ENCODE data around the gene GRIP2. TPM values are rescaled to one million over a fixed set of nuclear protein-coding genes. Genes with fewer than 3 reads are reported as not detected.

GRIP2 gene
- total and polyA plus RNA-seq, 2 of the 4 experiments (the other 2 are of a cell fraction) = 0.05 TPM; not detected in 1

GRCh38 chr3:14524920-14525660 is 15.1 kb downstream of the GRIP2 start:
- WGBS, 2 experiments (ENCODE audit: extremely low coverage in 2 of 2, insufficient read length in 1 of 2) = 61% methylated on average over 3 of the region's 9 CpGs; no CpG with 5 or more reads in 1 of the 2 experiments
- Histone ChIP-seq H3K23ac (ENCODE audit: low read depth, low read length) (no peak overlapping the region), H2AK9ac (replicated peaks; ENCODE audit: low read depth, low read length, poor library complexity) (no peak overlapping the region), H2AK5ac (ENCODE audit: low read depth, low read length) (no peak overlapping the region), H3K9ac (ENCODE audit: low read depth, low read length) (no peak overlapping the region), H3K4ac (ENCODE audit: low read depth, low read length) (no peak overlapping the region), H3K27me3 (ENCODE audit: control insufficient read depth, insufficient read depth, low read length) (peaks cover 16% of the 10 kb centered on the region), H3K14ac (replicated peaks; ENCODE audit: low read depth, low read length) (no peak overlapping the region), H2BK15ac (ENCODE audit: low read depth, low read length) (no peak overlapping the region), H3K79me1 (ENCODE audit: low read depth in 1 of 2, low read length in 2 of 2) (no peaks in the 10 kb centered on the region), H4K8ac (ENCODE audit: low read depth in 2 of 2, low read length in 2 of 2) (no peak overlapping the region), H3K56ac (ENCODE audit: extremely low read depth, insufficient read depth, low read length) (no peak overlapping the region), H3K36me3 (ENCODE audit: control insufficient read depth, insufficient read depth, low read length) (no peaks in the 10 kb centered on the region), H4K20me1 (ENCODE audit: insufficient read depth, low read length) (no peaks in the 10 kb centered on the region), H3K27ac (ENCODE audit: insufficient read depth, low read length) (no peak overlapping the region), H3K9me1 (ENCODE audit: insufficient read depth, low read length) (no peaks in the 10 kb centered on the region), H2BK20ac (ENCODE audit: low read depth, low read length) (no peak overlapping the region), H3K18ac (ENCODE audit: low read depth, low read length) (no peak overlapping the region), H3K9me3 (ENCODE audit: control insufficient read depth, insufficient read depth, low read length) (no peaks in the 10 kb centered on the region), H4K5ac (ENCODE audit: low read depth, low read length) (no peak overlapping the region), H3K4me2 (ENCODE audit: low read depth, low read length) (no peak overlapping the region), H2BK120ac (ENCODE audit: low read depth, low read length) (no peak overlapping the region), H2AFZ (replicated peaks; ENCODE audit: low read length, poor library complexity) (no peak overlapping the region), H3K4me1 (ENCODE audit: control insufficient read depth, insufficient read depth, low read length) (peaks cover 2% of the 10 kb centered on the region; the same call in 1 of the 2 replicates), H4K91ac (ENCODE audit: insufficient read depth, low read depth, low read length) (no peak overlapping the region), H2BK5ac (ENCODE audit: low read depth, low read length, poor library complexity, severe bottlenecking) (no peak overlapping the region), H3K4me3 (ENCODE audit: insufficient read depth, low read depth, low read length) (no peak overlapping the region)
- ATAC-seq (ENCODE audit: low read depth) = no peak
- no peak for DNase-seq
- BruUV-seq (replicated peaks) = no TSS peak
- ChIA-PET CTCF (no interaction called here), POLR2A (ENCODE audit: unreplicated experiment) (no interaction called here)
- dilution Hi-C loops (cut with HindIII; ENCODE audit: low sequenced_read_pairs, unreplicated experiment) (no loop called here), in situ Hi-C loops (cut with MboI; ENCODE audit: low sequenced_read_pairs) (no loop called here), intact Hi-C loops (cut with micrococcal nuclease) (no loop called here)
- TF ChIP-seq, protein P1, sequence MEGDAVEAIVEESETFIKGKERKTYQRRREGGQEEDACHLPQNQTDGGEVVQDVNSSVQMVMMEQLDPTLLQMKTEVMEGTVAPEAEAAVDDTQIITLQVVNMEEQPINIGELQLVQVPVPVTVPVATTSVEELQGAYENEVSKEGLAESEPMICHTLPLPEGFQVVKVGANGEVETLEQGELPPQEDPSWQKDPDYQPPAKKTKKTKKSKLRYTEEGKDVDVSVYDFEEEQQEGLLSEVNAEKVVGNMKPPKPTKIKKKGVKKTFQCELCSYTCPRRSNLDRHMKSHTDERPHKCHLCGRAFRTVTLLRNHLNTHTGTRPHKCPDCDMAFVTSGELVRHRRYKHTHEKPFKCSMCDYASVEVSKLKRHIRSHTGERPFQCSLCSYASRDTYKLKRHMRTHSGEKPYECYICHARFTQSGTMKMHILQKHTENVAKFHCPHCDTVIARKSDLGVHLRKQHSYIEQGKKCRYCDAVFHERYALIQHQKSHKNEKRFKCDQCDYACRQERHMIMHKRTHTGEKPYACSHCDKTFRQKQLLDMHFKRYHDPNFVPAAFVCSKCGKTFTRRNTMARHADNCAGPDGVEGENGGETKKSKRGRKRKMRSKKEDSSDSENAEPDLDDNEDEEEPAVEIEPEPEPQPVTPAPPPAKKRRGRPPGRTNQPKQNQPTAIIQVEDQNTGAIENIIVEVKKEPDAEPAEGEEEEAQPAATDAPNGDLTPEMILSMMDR (conservative IDR thresholded peaks at IDR 0.05; ENCODE audit: low read depth, low read length) = no peak
- TF ChIP-seq FOS (IDR thresholded peaks at IDR 0.05; ENCODE audit: low read depth, low read length) = no peak
- TF ChIP-seq CEBPB (IDR thresholded peaks at IDR 0.05; ENCODE audit: low read depth, low read length) = no peak
- TF ChIP-seq RFX5 (IDR thresholded peaks at IDR 0.05; ENCODE audit: low read depth, low read length) = no peak
- TF ChIP-seq, protein P2, sequence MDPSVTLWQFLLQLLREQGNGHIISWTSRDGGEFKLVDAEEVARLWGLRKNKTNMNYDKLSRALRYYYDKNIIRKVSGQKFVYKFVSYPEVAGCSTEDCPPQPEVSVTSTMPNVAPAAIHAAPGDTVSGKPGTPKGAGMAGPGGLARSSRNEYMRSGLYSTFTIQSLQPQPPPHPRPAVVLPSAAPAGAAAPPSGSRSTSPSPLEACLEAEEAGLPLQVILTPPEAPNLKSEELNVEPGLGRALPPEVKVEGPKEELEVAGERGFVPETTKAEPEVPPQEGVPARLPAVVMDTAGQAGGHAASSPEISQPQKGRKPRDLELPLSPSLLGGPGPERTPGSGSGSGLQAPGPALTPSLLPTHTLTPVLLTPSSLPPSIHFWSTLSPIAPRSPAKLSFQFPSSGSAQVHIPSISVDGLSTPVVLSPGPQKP (IDR thresholded peaks at IDR 0.05; ENCODE audit: borderline replicate concordance, low read depth, low read length) = no peak
- TF ChIP-seq MXI1 (IDR thresholded peaks at IDR 0.05; ENCODE audit: borderline replicate concordance, low read depth, low read length) = no peak
- TF ChIP-seq, protein P3, sequence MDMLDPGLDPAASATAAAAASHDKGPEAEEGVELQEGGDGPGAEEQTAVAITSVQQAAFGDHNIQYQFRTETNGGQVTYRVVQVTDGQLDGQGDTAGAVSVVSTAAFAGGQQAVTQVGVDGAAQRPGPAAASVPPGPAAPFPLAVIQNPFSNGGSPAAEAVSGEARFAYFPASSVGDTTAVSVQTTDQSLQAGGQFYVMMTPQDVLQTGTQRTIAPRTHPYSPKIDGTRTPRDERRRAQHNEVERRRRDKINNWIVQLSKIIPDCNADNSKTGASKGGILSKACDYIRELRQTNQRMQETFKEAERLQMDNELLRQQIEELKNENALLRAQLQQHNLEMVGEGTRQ (IDR thresholded peaks at IDR 0.05; ENCODE audit: low read depth, low read length) = no peak
- TF ChIP-seq CHD1 (IDR thresholded peaks at IDR 0.05; ENCODE audit: low read depth, low read length) = no peak
- TF ChIP-seq RCOR1 (IDR thresholded peaks at IDR 0.05; ENCODE audit: insufficient replicate concordance, low read length) = no peak
- no peak for TF ChIP-seq MAZ (IDR thresholded peaks at IDR 0.05; ENCODE audit: borderline replicate concordance, low read depth, low read length)

All from IMR-90 (cell line).